COLO668 (cell line): Measurements from ENCODE around the gene PCDH19.

Experiments used
- DNase-seq: peaks from one replicate; lab custom pipeline; 2025; ENCODE audit not compliant: unreplicated experiment; lab: John Stamatoyannopoulos, UW

Gene PCDH19

GRCh38 chrX:100316987-100317386, 93.1 kb downstream of the PCDH19 start:
- no peak for DNase-seq

- DNase-seq: no peak
These were observed 94.5 kb downstream of the PCDH19 start for GRCh38 chrX:100315566-100315965.

- no peak for DNase-seq
These were observed 110.5 kb downstream of the PCDH19 start for GRCh38 chrX:100299559-100299958.

GRCh38 chrX:100297728-100298127, 112.3 kb downstream of the PCDH19 start:
- DNase-seq: no peak

GRCh38 chrX:100296183-100296753, 113.8 kb downstream of the PCDH19 start:
- no peak for DNase-seq

- no peak for DNase-seq
These were observed 115.1 kb downstream of the PCDH19 start for GRCh38 chrX:100294965-100295364.

- DNase-seq: no peak
These were observed 121.0 kb downstream of the PCDH19 start for GRCh38 chrX:100289066-100289558.

GRCh38 chrX:100277231-100277630, 132.8 kb downstream of the PCDH19 start:
- no peak for DNase-seq

- DNase-seq: no peak
These were observed 135.2 kb downstream of the PCDH19 start for GRCh38 chrX:100274916-100275315.

GRCh38 chrX:100265179-100265578, 144.9 kb downstream of the PCDH19 start:
- DNase-seq: no peak

- DNase-seq: no peak
These were observed 145.9 kb downstream of the PCDH19 start for GRCh38 chrX:100264200-100264599.

GRCh38 chrX:100263650-100264049, 146.4 kb downstream of the PCDH19 start:
- no peak for DNase-seq

GRCh38 chrX:100248885-100249493, 161.1 kb downstream of the PCDH19 start:
- no peak for DNase-seq

- no peak for DNase-seq
These were observed 162.2 kb downstream of the PCDH19 start for GRCh38 chrX:100247826-100248225.

- no peak for DNase-seq
These were observed 165.4 kb downstream of the PCDH19 start for GRCh38 chrX:100244681-100245080.
